D721Med (cell line): ENCODE data around the gene DOCK2.

Source experiments
- DNase-seq: peaks from one replicate; pipeline ENCODE4 v3.0.0; 2011; ENCODE audit warnings: low spot score; ENCODE audit not compliant: insufficient read length
- FAIRE-seq: peaks from 2 replicates; lab custom pipeline; 2011; peaks lifted over from hg19 to GRCh38; lab: Jason Lieb, UNC
- TF ChIP-seq, protein P1 (sequence below): IDR thresholded peaks from 2 replicates; pipeline ENCODE4 v1.5.1; 2012; ENCODE audit warnings: mild to moderate bottlenecking, control low read depth; ENCODE audit not compliant: insufficient read depth; ENCODE audit errors: missing control alignments

DOCK2 gene

GRCh38 chr5:169905017-169905416 is 267.9 kb downstream of the DOCK2 start:
- TF ChIP-seq, protein P1, sequence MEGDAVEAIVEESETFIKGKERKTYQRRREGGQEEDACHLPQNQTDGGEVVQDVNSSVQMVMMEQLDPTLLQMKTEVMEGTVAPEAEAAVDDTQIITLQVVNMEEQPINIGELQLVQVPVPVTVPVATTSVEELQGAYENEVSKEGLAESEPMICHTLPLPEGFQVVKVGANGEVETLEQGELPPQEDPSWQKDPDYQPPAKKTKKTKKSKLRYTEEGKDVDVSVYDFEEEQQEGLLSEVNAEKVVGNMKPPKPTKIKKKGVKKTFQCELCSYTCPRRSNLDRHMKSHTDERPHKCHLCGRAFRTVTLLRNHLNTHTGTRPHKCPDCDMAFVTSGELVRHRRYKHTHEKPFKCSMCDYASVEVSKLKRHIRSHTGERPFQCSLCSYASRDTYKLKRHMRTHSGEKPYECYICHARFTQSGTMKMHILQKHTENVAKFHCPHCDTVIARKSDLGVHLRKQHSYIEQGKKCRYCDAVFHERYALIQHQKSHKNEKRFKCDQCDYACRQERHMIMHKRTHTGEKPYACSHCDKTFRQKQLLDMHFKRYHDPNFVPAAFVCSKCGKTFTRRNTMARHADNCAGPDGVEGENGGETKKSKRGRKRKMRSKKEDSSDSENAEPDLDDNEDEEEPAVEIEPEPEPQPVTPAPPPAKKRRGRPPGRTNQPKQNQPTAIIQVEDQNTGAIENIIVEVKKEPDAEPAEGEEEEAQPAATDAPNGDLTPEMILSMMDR, result no peak
- DNase-seq, result no peak
- no peak for FAIRE-seq

DNA sequence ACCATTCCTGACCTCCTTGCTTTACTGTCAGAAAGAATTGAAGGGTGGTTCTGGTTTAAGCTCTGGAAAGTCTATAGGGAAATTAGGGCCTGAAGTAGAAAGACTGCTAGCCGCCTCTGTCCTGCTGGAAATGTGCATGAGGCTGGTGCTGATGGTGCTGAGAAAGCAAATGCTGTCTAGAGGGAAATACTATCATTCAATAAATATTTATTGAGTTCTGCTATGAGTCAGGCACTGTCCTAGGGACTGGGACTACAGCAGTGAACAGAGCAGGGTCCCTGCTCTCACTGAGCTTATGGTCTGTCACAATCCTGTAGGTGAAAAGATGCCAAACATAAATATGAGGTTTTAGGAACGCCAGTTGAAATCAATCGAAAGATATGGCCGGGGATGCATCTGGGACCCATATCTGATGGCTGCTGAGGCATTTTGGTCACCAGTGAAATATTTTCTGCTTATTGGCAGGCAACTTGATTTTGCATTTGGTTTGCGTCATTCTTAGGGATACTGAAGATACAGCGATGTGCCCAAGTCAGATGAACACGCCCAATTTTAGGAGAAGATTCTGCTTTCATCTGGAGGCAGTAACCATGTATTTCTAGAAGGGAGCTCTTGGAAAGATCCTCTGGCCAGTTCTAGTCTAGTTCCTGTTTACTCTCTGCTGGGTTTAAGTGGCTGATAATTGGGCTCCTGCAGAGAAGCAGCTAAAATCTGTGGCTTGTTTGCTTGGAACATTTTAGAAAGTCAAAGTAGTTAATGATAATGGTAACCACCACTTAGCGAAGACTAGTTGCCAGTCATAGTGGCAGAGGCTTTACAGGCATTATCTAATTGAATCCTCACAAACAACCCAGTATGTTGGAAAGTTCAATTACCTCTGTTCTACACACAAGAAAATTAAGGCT is 269.9 kb downstream of the DOCK2 start:
- no peak for FAIRE-seq
- no peak for DNase-seq
- TF ChIP-seq, protein P1, result no peak

GRCh38 chr5:169908864-169909263 is 271.8 kb downstream of the DOCK2 start:
- DNase-seq (no peak), FAIRE-seq (no peak)
- TF ChIP-seq, protein P1, result no peak

GRCh38 chr5:169909945-169910344 is 272.9 kb downstream of the DOCK2 start:
- DNase-seq (no peak), FAIRE-seq (no peak)

GRCh38 chr5:169910393-169910792 is 273.3 kb downstream of the DOCK2 start:
- TF ChIP-seq, protein P1, result no peak
- DNase-seq (no peak), FAIRE-seq (no peak)

More at GRCh38 chr5:169909945-169910344, 272.9 kb downstream of the DOCK2 start:
- TF ChIP-seq, protein P1, result no peak

GRCh38 chr5:169911448-169912212 is 274.6 kb downstream of the DOCK2 start:
- TF ChIP-seq, protein P1, result no peak
- DNase-seq (no peak), FAIRE-seq (no peak)
